Chondrocyte (in vitro differentiated cells): ENCODE results near the gene TMEM141. TPM values are rescaled to one million over a fixed set of nuclear protein-coding genes. Genes with fewer than 3 reads are reported as not detected.

Source experiments
- DNase-seq: peaks from one replicate; pipeline ENCODE4 v3.0.0; 2021; ENCODE audit warnings: mixed read lengths, low spot score
- H3K27ac Mint-ChIP-seq: one replicate; pipeline ENCODE4 v1.8.0; 2021; ENCODE audit warnings: mild to moderate bottlenecking, moderate library complexity, mixed read lengths; ENCODE audit not compliant: unreplicated experiment
- H3K27me3 Mint-ChIP-seq: 2 replicates; pipeline ENCODE4 v1.8.0; 2021; ENCODE audit warnings: low read depth, mixed read lengths
- H3K36me3 Mint-ChIP-seq: 2 replicates; pipeline ENCODE4 v1.8.0; 2021; ENCODE audit warnings: low read depth, mixed read lengths
- H3K4me1 Mint-ChIP-seq: 2 replicates; pipeline ENCODE4 v1.8.0; 2021; ENCODE audit warnings: low read depth, mild to moderate bottlenecking, mixed read lengths
- H3K4me3 Mint-ChIP-seq: one replicate; pipeline ENCODE4 v1.8.0; 2021; ENCODE audit warnings: mild to moderate bottlenecking, moderate library complexity, mixed read lengths; ENCODE audit not compliant: unreplicated experiment
- H3K9me3 Mint-ChIP-seq: 2 replicates; pipeline ENCODE4 v1.8.0; 2021; ENCODE audit warnings: low read depth, mixed read lengths
- CTCF ChIP-seq: fragments of 200-600 bp; sonication (generic); IDR thresholded peaks from 2 replicates; pipeline ENCODE4 v1.5.0; 2021; ENCODE audit warnings: antibody characterized with exemption, mild to moderate bottlenecking, moderate library complexity
- total RNA-seq: library from RNA; stranded (reverse); gene quantifications from 3 replicates; pipeline ENCODE4 v1.2.1, GENCODE V29; 2021

TMEM141 gene
- total RNA-seq, 1 donor from 2014 or later: 31.2 TPM

- TF ChIP-seq CTCF: no peak
- Mint-ChIP-seq H3K27ac (no peak overlapping the region), H3K4me1 (no peaks in the 10 kb centered on the region), H3K9me3 (peaks cover 11% of the 10 kb centered on the region), H3K4me3 (no peak overlapping the region), H3K36me3 (peaks cover 11% of the 10 kb centered on the region), H3K27me3 (peaks cover 42% of the 10 kb centered on the region)
- no peak for DNase-seq
These were observed 14.2 kb upstream of the TMEM141 start for GRCh38 chr9:136776947-136777346.

GRCh38 chr9:136777359-136777758 is 13.8 kb upstream of the TMEM141 start:
- no peak for DNase-seq
- H3K4me3 Mint-ChIP-seq: no peak overlapping the region
- H3K27me3 Mint-ChIP-seq: peaks cover 43% of the 10 kb centered on the region
- no peak overlapping the region for H3K27ac Mint-ChIP-seq
- H3K9me3 Mint-ChIP-seq: peaks cover 11% of the 10 kb centered on the region
- H3K4me1 Mint-ChIP-seq: no peaks in the 10 kb centered on the region
- TF ChIP-seq CTCF: no peak
- peaks cover 11% of the 10 kb centered on the region for H3K36me3 Mint-ChIP-seq

GRCh38 chr9:136779808-136780207 is 11.3 kb upstream of the TMEM141 start:
- Mint-ChIP-seq H3K9me3 (no peaks in the 10 kb centered on the region), H3K27ac (no peak overlapping the region), H3K36me3 (peaks cover 9% of the 10 kb centered on the region), H3K4me1 (no peaks in the 10 kb centered on the region), H3K27me3 (peaks cover 43% of the 10 kb centered on the region), H3K4me3 (no peak overlapping the region)
- no peak for DNase-seq
- peak; percentile 31 for TF ChIP-seq CTCF

- Mint-ChIP-seq H3K27me3 (peaks cover 37% of the 10 kb centered on the region), H3K4me3 (no peak overlapping the region), H3K4me1 (peaks cover under 1% of the 10 kb centered on the region), H3K27ac (no peak overlapping the region), H3K36me3 (peaks cover 9% of the 10 kb centered on the region), H3K9me3 (no peaks in the 10 kb centered on the region)
- no peak for DNase-seq
- no peak for TF ChIP-seq CTCF
These were observed 8.7 kb upstream of the TMEM141 start for GRCh38 chr9:136782452-136782851.

- no peak for DNase-seq
- H3K27ac Mint-ChIP-seq: no peak overlapping the region
- H3K9me3 Mint-ChIP-seq: no peaks in the 10 kb centered on the region
These were observed 6.7 kb upstream of the TMEM141 start for GRCh38 chr9:136784249-136784996.

More at GRCh38 chr9:136784249-136784996, 6.7 kb upstream of the TMEM141 start:
- peaks cover 5% of the 10 kb centered on the region for H3K4me1 Mint-ChIP-seq
- no peaks in the 10 kb centered on the region for H3K36me3 Mint-ChIP-seq
- no peak overlapping the region for H3K4me3 Mint-ChIP-seq
- peak; percentile 80 for TF ChIP-seq CTCF
- H3K27me3 Mint-ChIP-seq: peaks cover 20% of the 10 kb centered on the region
